MM.1S (cell line): ENCODE results near the gene DUSP15.

Experiments
- DNase-seq: peaks from one replicate; pipeline ENCODE4 v3.0.0-alpha.2; 2015
- H2AFZ ChIP-seq: fragments of 300-600 bp; sonication (generic); 2 replicates; pipeline ENCODE4 v1.6.0; 2016; ENCODE audit warnings: antibody characterized with exemption, low read length
- H3F3A ChIP-seq: fragments of 300-600 bp; sonication (generic); 2 replicates; pipeline ENCODE4 v1.6.1; 2016; ENCODE audit warnings: mild to moderate bottlenecking, antibody characterized with exemption, low read length, moderate library complexity, mixed read lengths; ENCODE audit not compliant: insufficient read depth
- H3K27ac ChIP-seq: fragments of 300-600 bp; sonication (generic); 2 replicates; pipeline ENCODE4 v1.5.1; 2016; ENCODE audit warnings: mild to moderate bottlenecking, low read length
- H3K27me3 ChIP-seq: fragments of 300-600 bp; sonication (generic); replicated peaks from 2 replicates; pipeline ENCODE4 v1.6.0; 2016; ENCODE audit warnings: low read length; ENCODE audit not compliant: insufficient read depth
- H3K36me3 ChIP-seq: fragments of 300-600 bp; sonication (generic); replicated peaks from 2 replicates; pipeline ENCODE4 v1.6.1; 2016; ENCODE audit warnings: mild to moderate bottlenecking, low read length, mixed read lengths; ENCODE audit not compliant: insufficient read depth
- H3K4me1 ChIP-seq: fragments of 300-600 bp; sonication (generic); 2 replicates; pipeline ENCODE4 v1.6.1; 2016; ENCODE audit warnings: low read length, mixed read lengths
- H3K4me2 ChIP-seq: fragments of 300-600 bp; sonication (generic); 2 replicates; pipeline ENCODE4 v1.6.0; 2016; ENCODE audit warnings: low read depth, low read length
- H3K4me3 ChIP-seq: fragments of 300-600 bp; sonication (generic); 2 replicates; pipeline ENCODE4 v1.5.1; 2016; ENCODE audit warnings: low read length, mixed read lengths
- H3K79me2 ChIP-seq: fragments of 300-600 bp; sonication (generic); 2 replicates; pipeline ENCODE4 v1.6.1; 2016; ENCODE audit warnings: mixed run types, low read length, mixed read lengths
- H3K9ac ChIP-seq: fragments of 300-600 bp; sonication (generic); 2 replicates; pipeline ENCODE4 v1.6.1; 2016; ENCODE audit warnings: low read length, mixed read lengths
- H3K9me2 ChIP-seq: fragments of 300-600 bp; sonication (generic); replicated peaks from 2 replicates; pipeline ENCODE4 v1.6.1; 2016; ENCODE audit warnings: mild to moderate bottlenecking, low read length, mixed read lengths; ENCODE audit not compliant: insufficient read depth
- H3K9me3 ChIP-seq: fragments of 300-600 bp; sonication (generic); replicated peaks from 2 replicates; pipeline ENCODE4 v1.6.1; 2016; ENCODE audit warnings: mild to moderate bottlenecking, low read length, mixed read lengths; ENCODE audit not compliant: insufficient read depth
- H4K20me1 ChIP-seq: fragments of 300-600 bp; sonication (generic); 2 replicates; pipeline ENCODE4 v1.6.1; 2016; ENCODE audit warnings: mild to moderate bottlenecking, low read length, moderate library complexity, mixed read lengths; ENCODE audit not compliant: insufficient read depth
- CTCF ChIP-seq: fragments of 300-600 bp; sonication (generic); IDR thresholded peaks from 2 replicates; pipeline ENCODE4 v1.5.1; 2016; ENCODE audit warnings: antibody characterized with exemption, low read length, mixed read lengths
- EZH2 ChIP-seq: fragments of 300-600 bp; sonication (generic); optimal IDR thresholded peaks from 2 replicates; pipeline ENCODE3; 2017; ENCODE audit warnings: low read depth, mild to moderate bottlenecking, antibody characterized with exemption, low read length, mixed read lengths
- EZH2phosphoT487 ChIP-seq: fragments of 300-600 bp; sonication (generic); IDR thresholded peaks from 2 replicates; pipeline ENCODE4 v1.6.1; 2018; ENCODE audit warnings: antibody characterized with exemption, low read length

DUSP15 gene

GRCh38 chr20:31916708-31917107, 46.4 kb upstream of the DUSP15 start:
- no peaks in the 10 kb centered on the region for H3K36me3 ChIP-seq

GRCh38 chr20:31915491-31916280, 45.4 kb upstream of the DUSP15 start:
- TF ChIP-seq EZH2 (no peak), EZH2phosphoT487 (no peak), CTCF (no peak)
- H3K4me3 ChIP-seq: no peak overlapping the region
- H4K20me1 ChIP-seq: no peaks in the 10 kb centered on the region
- no peak for DNase-seq
- no peak overlapping the region for H3K9ac ChIP-seq
- no peaks in the 10 kb centered on the region for H3K36me3 ChIP-seq
- H3K27ac ChIP-seq: no peak overlapping the region
- H3K9me3 ChIP-seq: no peaks in the 10 kb centered on the region
- no peaks in the 10 kb centered on the region for H3K79me2 ChIP-seq
- H3K27me3 ChIP-seq: peaks cover 26% of the 10 kb centered on the region
- no peaks in the 10 kb centered on the region for H3K9me2 ChIP-seq
- H2AFZ ChIP-seq: no peak overlapping the region
- no peaks in the 10 kb centered on the region for H3K4me1 ChIP-seq
- no peak overlapping the region for H3K4me2 ChIP-seq
- H3F3A ChIP-seq: no peaks in the 10 kb centered on the region

More at GRCh38 chr20:31916708-31917107, 46.4 kb upstream of the DUSP15 start:
- Histone ChIP-seq H3F3A (no peaks in the 10 kb centered on the region), H3K4me3 (no peak overlapping the region), H3K79me2 (no peaks in the 10 kb centered on the region), H3K4me1 (no peaks in the 10 kb centered on the region), H3K9me2 (no peaks in the 10 kb centered on the region), H3K27me3 (peaks cover 26% of the 10 kb centered on the region), H3K27ac (no peak overlapping the region), H3K9me3 (no peaks in the 10 kb centered on the region), H3K4me2 (no peak overlapping the region), H4K20me1 (no peaks in the 10 kb centered on the region), H3K9ac (no peak overlapping the region), H2AFZ (no peak overlapping the region)
- no peak for DNase-seq
- TF ChIP-seq EZH2 (no peak), EZH2phosphoT487 (no peak), CTCF (no peak)

- no peak overlapping the region for H3K4me3 ChIP-seq
- no peaks in the 10 kb centered on the region for H3K4me1 ChIP-seq
- H3K4me2 ChIP-seq: no peak overlapping the region
- H3K9ac ChIP-seq: no peak overlapping the region
- H3K79me2 ChIP-seq: no peaks in the 10 kb centered on the region
- no peak overlapping the region for H2AFZ ChIP-seq
- no peaks in the 10 kb centered on the region for H3K9me3 ChIP-seq
- DNase-seq: no peak
- H3F3A ChIP-seq: no peaks in the 10 kb centered on the region
- no peak overlapping the region for H3K27ac ChIP-seq
- H4K20me1 ChIP-seq: no peaks in the 10 kb centered on the region
- H3K9me2 ChIP-seq: no peaks in the 10 kb centered on the region
- peaks cover 30% of the 10 kb centered on the region for H3K27me3 ChIP-seq
- TF ChIP-seq CTCF (no peak), EZH2phosphoT487 (no peak), EZH2 (no peak)
- no peaks in the 10 kb centered on the region for H3K36me3 ChIP-seq
Observed at GRCh38 chr20:31914170-31914569, 43.8 kb upstream of the DUSP15 start.
